GM12891 (cell line): ENCODE results near the gene NDUFS2.
A peak's percentile ranks its signal among the peaks of the same experiment; 100 is the strongest.

Source experiments
- DNase-seq: peaks from one replicate; pipeline ENCODE4 v3.0.0; 2011; ENCODE audit warnings: low spot score; ENCODE audit not compliant: insufficient read length
- FAIRE-seq: peaks from 2 replicates; lab custom pipeline; 2011; peaks lifted over from hg19 to GRCh38; lab: Jason Lieb, UNC
- PAX5 ChIP-seq: IDR thresholded peaks from 2 replicates; pipeline ENCODE4 v1.6.1; 2011; ENCODE audit warnings: low read length, moderate library complexity, mild to moderate bottlenecking; ENCODE audit not compliant: insufficient read depth, severe bottlenecking
- POLR2A ChIP-seq: IDR thresholded peaks from 2 replicates; pipeline ENCODE4 v1.6.1; 2011; ENCODE audit warnings: low read depth, low read length, control low read depth
- POLR2AphosphoS5 ChIP-seq: IDR thresholded peaks from 2 replicates; pipeline ENCODE4 v1.6.1; 2011; ENCODE audit warnings: low read depth, low read length, control low read depth
- POU2F2 ChIP-seq: IDR thresholded peaks from 2 replicates; pipeline ENCODE4 v1.6.1; 2011; ENCODE audit warnings: low read depth, mild to moderate bottlenecking, control low read depth, low read length, moderate library complexity
- SPI1 ChIP-seq: IDR thresholded peaks from 2 replicates; pipeline ENCODE4 v1.6.1; 2011; ENCODE audit warnings: low read depth, low read length, control low read depth
- TAF1 ChIP-seq: IDR thresholded peaks from 2 replicates; pipeline ENCODE4 v1.6.1; 2011; ENCODE audit warnings: low read depth, low read length, control low read depth

NDUFS2 gene

DNA sequence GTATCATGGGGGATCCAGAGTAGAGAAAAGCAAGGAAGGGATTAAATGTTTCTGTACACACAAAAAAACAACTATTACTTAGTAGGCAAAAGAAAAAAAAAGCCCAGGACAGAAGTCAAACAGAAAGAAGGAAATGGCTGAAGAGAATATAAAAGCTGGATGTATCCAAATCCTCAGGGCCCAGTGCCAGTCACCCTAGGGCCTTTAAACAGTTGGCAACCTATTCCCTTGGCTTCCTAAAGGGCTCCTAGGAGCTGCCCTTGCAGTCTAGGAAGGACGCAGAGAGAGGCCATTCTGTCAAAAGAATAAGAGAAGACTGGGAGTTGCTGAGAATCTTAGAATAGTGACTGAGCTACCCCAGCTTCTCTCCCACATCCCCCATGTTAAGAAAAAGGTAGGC, 29.8 kb upstream of the NDUFS2 start:
- no peak for FAIRE-seq
- TF ChIP-seq POU2F2 (no peak), POLR2AphosphoS5 (no peak), SPI1 (no peak), POLR2A (no peak), PAX5 (no peak), TAF1 (no peak)
- no peak for DNase-seq

DNA sequence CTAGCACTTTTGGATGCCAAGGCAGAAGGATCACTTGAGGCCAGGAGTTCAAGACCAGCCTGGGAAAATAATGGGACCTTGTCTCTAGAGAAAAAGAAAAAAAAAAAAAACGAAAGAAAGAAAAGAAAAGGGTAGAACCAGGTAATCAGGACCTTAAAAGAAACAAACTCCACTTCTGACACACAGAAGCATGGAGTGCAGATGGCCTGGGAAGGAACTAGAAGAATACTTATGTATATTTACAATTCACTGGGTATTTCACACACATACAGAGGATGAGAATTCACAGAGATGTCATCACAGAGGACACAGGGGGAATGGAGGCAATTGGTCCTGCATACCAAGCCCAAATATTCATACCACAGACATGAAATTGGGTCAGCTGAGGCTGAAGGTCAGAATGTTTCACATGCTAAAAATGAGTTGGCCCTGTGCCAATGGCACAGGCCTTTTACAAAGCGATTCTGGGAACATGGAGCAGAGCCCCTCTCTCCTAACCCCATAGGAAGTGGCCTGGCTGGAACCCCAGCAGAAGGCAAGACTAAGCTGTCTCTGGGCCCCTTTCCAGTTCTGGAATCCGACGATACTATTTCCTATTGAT, 29.3 kb upstream of the NDUFS2 start:
- TF ChIP-seq PAX5 (no peak), POLR2A (no peak), TAF1 (no peak), SPI1 (no peak), POLR2AphosphoS5 (no peak), POU2F2 (no peak)
- FAIRE-seq (no peak), DNase-seq (no peak)

DNA sequence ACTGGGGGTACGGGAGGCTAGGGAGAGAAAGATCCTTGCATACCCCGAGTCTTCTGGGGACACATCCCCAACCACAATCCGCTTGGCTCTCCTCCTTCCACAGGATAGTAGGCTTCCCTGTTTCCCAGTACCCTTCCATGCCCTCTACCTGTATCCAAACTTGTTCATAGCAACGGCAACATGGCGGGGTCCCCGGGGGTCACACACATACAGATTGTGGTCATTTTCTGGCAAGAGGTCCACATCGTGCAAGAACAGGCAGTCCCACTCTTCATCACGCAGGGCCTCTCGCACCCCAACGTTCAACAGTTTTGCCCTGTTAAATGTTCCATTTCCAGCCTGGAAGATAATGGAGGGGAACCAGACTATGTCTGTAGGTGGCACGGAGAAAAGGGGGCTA, 28.5 kb upstream of the NDUFS2 start:
- no peak for FAIRE-seq
- TF ChIP-seq POLR2A, result no peak
- no peak for TF ChIP-seq SPI1
- TF ChIP-seq PAX5, result no peak
- no peak for TF ChIP-seq TAF1
- TF ChIP-seq POU2F2, result no peak
- TF ChIP-seq POLR2AphosphoS5, result no peak
- no peak for DNase-seq

DNA sequence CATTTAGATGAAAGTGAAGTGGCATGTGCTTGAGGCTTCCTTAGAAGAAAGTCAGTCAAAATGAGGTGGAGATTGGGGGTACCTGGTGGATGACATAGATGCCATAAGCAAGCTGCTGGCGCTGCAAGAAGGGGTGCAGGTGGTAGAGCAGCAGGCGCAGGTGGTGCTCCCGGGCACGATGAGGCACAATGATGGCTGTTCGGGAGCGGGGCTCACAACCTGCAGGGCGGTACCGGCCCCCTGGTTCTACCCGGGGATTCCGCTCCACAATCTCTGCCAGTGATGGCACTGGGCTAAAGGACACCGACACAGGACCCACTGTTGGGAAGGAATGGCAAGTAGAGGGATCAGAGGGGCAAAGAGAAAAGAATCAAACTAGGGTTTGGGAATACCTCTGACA, 27.3 kb upstream of the NDUFS2 start:
- TF ChIP-seq SPI1 (no peak), PAX5 (no peak), POLR2AphosphoS5 (no peak), TAF1 (no peak), POLR2A (no peak), POU2F2 (no peak)
- no peak for DNase-seq
- FAIRE-seq, result no peak

DNA sequence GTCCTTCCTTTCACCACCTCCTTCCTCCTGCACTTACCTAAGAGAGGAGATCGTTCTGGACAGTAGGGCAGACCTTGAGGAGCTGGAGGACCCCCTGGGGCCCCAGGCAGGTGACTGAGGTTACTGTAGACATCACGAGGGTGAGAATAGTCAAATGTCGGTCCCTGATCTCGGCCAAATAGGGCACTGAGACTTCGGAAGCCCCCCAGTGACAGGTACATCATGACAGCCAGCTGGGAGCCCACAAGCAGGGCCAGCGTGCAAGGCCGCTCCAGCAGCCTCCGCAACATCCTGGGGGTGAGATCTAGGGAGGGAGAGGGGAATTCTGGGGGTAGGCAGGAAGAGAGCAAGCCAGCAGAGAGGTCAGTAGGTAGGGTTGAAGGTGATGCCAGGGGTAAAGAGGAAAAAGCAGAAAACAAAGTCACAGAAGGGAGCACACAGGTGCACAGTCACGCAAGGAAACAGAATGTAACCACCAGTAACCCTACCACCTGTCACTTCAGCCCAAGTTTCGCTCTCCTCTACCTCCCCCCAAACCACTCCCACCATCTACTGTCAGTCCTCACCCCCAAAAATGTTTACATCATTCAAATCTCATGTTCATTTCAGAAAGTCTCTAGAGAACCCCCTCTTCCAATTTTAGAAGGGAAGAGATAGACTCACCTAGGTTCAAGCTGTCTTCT, 26.3 kb upstream of the NDUFS2 start:
- peak; percentile 57 for DNase-seq
- TF ChIP-seq POU2F2, result no peak
- no peak for TF ChIP-seq SPI1
- TF ChIP-seq PAX5, result no peak
- FAIRE-seq, result no peak

DNA sequence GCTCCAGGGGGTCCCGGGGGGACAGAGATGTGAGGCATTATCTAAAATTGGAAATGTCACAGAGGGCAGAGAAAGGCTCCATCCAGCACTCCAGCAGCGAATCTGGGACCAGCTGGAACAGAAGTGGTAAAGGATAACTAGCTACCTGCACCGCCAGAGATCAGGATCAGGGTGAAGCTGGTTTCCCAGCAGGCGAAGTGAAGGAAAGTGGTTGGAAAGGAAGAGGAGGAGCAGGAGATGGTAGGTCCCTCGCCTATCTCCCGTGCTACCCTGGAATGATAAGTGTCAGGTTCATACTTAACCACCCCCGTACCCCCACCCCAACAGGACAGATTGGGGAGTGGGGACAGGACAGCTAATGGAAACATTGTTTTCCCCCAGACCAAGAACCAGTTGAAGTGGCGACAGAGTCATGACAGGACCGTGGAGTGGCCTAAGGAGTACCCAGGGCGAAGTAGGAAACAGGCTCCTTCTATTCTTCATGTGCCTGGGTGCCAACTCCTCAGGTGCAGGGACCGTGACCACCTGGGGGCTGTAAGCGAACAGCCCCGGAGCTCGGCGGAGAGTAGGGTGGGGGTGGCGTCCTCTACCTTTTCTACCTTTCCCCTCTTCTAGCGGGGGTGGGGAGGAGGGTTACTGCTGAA, 25.6 kb upstream of the NDUFS2 start:
- FAIRE-seq (no peak), DNase-seq (no peak)
- TF ChIP-seq SPI1 (no peak), PAX5 (peak; percentile 94)

DNA sequence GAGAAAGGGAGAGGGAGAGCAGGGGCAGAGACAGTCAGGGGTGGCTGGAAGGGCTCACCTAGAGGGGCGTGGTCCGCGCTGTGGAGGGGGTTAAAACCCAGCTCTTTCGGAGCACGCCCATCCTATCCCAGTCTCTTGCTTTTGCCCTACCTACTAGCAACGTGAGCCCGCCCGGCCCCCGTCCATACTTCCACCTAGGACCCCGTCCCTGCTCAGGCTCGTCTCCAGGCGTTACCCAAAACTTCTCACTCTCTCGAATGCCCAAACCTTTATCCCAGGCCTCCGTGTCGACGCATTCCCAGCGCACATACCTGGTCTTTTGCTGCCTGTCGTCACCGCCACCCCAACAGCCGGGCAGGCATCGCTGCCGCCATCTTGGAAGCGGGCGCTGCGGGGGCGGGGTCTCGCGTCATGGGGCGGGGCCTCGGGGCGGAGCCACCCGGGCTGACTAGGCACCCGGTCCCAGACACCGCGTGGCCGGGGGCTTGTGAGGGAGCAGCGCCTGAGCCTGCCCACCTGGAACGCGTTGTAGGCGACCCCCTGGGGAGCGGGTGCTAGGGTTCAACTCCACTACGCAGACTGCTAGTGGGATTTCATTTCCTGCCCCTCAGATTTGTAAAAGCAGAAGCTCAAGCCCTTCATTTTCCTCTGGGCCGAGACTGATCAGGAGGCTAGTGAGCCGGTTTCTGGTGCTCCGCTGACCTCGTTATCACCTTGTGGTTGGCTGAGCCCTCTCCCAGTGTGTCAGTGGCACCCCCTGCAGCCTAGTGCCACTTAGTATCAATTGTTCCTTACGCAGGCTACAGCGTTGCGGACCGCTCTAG, 24.8 kb upstream of the NDUFS2 start, which contains the start of gene B4GALT3:
B4GALT3 (minus strand) TSS at position 396 of the 824 bp plus-strand sequence. CDS start 1,447 bp downstream, outside the sequence.
- TF ChIP-seq POLR2A, result peak; percentile 91
- no peak for TF ChIP-seq PAX5
- TF ChIP-seq TAF1, result peak; percentile 89
- TF ChIP-seq POU2F2, result peak; percentile 63; the same call in 1 of the 2 replicates
- no peak for TF ChIP-seq SPI1
- peak; percentile 91 for TF ChIP-seq POLR2AphosphoS5
- FAIRE-seq, result peak; percentile 81
- DNase-seq, result peak; percentile 94

DNA sequence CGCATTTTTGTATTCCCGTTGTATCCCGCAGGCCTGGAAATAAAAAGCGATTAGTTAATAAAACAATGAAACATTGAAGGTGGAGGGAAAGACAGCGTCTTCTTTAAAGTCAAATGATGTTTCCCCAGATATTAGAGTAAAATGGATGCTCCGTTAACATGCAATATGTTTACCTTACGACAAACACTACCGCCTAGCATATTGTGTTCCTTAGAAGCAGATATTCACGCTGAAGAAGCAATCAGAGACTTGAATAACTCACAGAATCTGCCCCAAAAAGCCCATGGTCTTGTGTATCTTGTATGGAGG, 24.3 kb upstream of the NDUFS2 start:
- TF ChIP-seq POLR2AphosphoS5, result no peak
- TF ChIP-seq SPI1, result no peak
- no peak for TF ChIP-seq POU2F2
- TF ChIP-seq POLR2A, result no peak
- no peak for TF ChIP-seq PAX5
- TF ChIP-seq TAF1, result no peak
- no peak for DNase-seq
- no peak for FAIRE-seq

DNA sequence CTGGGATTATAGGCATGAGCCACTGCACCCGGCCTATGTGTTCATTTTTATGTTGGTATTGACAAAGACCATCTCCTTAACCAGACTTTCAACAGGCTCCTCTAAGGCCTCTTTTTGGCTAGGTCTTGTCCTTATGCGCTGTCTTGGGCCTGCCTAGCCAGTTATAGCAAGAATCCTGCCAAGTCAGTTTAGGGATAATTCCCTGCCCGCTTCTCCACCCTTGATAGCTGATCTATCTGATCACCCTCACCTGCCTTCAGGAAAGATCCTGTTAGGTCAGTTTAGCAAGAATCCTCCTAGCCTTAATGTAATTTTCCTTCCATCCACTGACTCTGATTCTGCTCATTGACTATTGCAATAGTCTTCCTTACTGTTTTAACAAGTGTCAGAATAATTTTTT, 22.5 kb upstream of the NDUFS2 start:
- no peak for TF ChIP-seq PAX5
- no peak for TF ChIP-seq POLR2A
- TF ChIP-seq POLR2AphosphoS5, result no peak
- TF ChIP-seq POU2F2, result no peak
- no peak for TF ChIP-seq TAF1
- no peak for TF ChIP-seq SPI1
- FAIRE-seq, result no peak
- no peak for DNase-seq

DNA sequence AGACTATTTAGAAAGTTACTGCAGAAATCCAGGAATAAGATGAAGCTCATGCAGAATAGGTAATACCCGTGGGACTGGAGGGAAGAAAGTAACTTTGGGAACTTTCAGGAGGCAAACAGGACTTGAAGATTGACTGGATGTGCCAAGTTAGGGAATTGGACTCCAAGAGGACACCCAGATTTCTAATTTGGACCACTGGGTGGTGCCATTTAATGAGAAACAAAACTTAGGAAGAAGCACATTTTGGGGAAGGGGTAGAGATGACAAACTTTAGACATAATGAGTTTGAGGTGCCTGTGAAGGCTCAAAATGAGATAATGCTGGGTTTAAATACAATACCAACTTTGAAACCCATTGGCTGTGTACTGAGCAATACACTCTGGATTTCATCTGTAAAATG, 21.5 kb upstream of the NDUFS2 start:
- TF ChIP-seq SPI1 (no peak), TAF1 (no peak), PAX5 (no peak), POLR2AphosphoS5 (no peak), POU2F2 (no peak), POLR2A (no peak)
- DNase-seq, result no peak
- no peak for FAIRE-seq
